ENCODE measurements around the gene SLC27A1.
"Not testable (repeated sequence)": the region's sequence is repeated elsewhere in the genome, so short reads cannot be mapped to it uniquely, and the experiment has no call there.

Gene SLC27A1

GRCh38 chr19:17540174-17540573 is 69.8 kb downstream of the SLC27A1 start:
- DNase-seq: no peak

GRCh38 chr19:17541184-17541759 is 70.9 kb downstream of the SLC27A1 start:
- DNase-seq: no peak

GRCh38 chr19:17542042-17542441 is 71.7 kb downstream of the SLC27A1 start:
- DNase-seq: no peak

GRCh38 chr19:17542793-17543582 is 72.7 kb downstream of the SLC27A1 start:
- no peak for DNase-seq

GRCh38 chr19:17543986-17544385 is 73.7 kb downstream of the SLC27A1 start:
- DNase-seq: peak; percentile 29 to 45 (median 37)

GRCh38 chr19:17544418-17544817 is 74.1 kb downstream of the SLC27A1 start:
- DNase-seq: no peak

GRCh38 chr19:17548145-17548544 is 77.8 kb downstream of the SLC27A1 start:
- no peak for DNase-seq

GRCh38 chr19:17549085-17549740 is 78.9 kb downstream of the SLC27A1 start:
- DNase-seq: no peak

- no peak for DNase-seq
Observed at GRCh38 chr19:17550076-17550667, 79.8 kb downstream of the SLC27A1 start.

GRCh38 chr19:17552735-17553134 is 82.4 kb downstream of the SLC27A1 start:
- not testable (repeated sequence) for DNase-seq

- peak; percentile 55 to 77 (median 68) for DNase-seq
Observed at GRCh38 chr19:17553256-17553655, 82.9 kb downstream of the SLC27A1 start.

- DNase-seq: no peak
Observed at GRCh38 chr19:17554968-17555479, 84.7 kb downstream of the SLC27A1 start.

GRCh38 chr19:17555480-17555928 is 85.2 kb downstream of the SLC27A1 start, which contains the start of gene COLGALT1:
Gene COLGALT1, plus strand, starts transcription at chr19:17555649. Its CDS starts 65 bp downstream, at chr19:17555714.
- DNase-seq: peak; percentile 100
